Activated T-cell treated with anti-CD3 and anti-CD28 coated beads, Interleukin-2, amount 50 U/mL, for 4 hours (primary cell): Measurements from ENCODE around the gene TMEM184B. TPM values are rescaled to one million over a fixed set of nuclear protein-coding genes. Genes with fewer than 3 reads are reported as not detected.

Experiments used
- ATAC-seq, 2 donors: fragments of 200-7000 bp; cut with Tn5 transposase; one replicate each; pipeline ENCODE4 v1.10.0; 2021
- DNase-seq: peaks from one replicate; pipeline ENCODE4 v3.0.0-alpha.2; 2020
- H3K27me3 Mint-ChIP-seq: one replicate; pipeline ENCODE4 v1.8.0; 2021; ENCODE audit warnings: low read depth, mixed read lengths
- H3K36me3 Mint-ChIP-seq: one replicate; pipeline ENCODE4 v1.8.0; 2022; ENCODE audit warnings: mixed read lengths; ENCODE audit not compliant: insufficient read depth
- H3K4me1 Mint-ChIP-seq: one replicate; pipeline ENCODE4 v1.8.0; 2021; ENCODE audit warnings: low read depth, mixed read lengths
- H3K4me3 Mint-ChIP-seq: one replicate; pipeline ENCODE4 v1.8.0; 2021; ENCODE audit warnings: mild to moderate bottlenecking, moderate library complexity, mixed read lengths
- H3K9me3 Mint-ChIP-seq: one replicate; pipeline ENCODE4 v1.8.0; 2021; ENCODE audit warnings: mixed read lengths
- total RNA-seq, 3 donors: library from RNA; stranded (reverse); gene quantifications; one replicate each; pipeline ENCODE4 v1.2.1, GENCODE V29; 2021

The TMEM184B gene
- total RNA-seq, 3 donors from 2014 or later = 26.5 to 33.5 (median 27.8) TPM

GRCh38 chr22:38176170-38176741 is 96.6 kb downstream of the TMEM184B start:
- ATAC-seq (peak in 1 of 2 donors; percentile 16), DNase-seq (peak; percentile 29)
- no peaks in the 10 kb centered on the region for H3K27me3 Mint-ChIP-seq
- H3K9me3 Mint-ChIP-seq = no peaks in the 10 kb centered on the region
- peaks cover 6% of the 10 kb centered on the region for H3K36me3 Mint-ChIP-seq
- peaks cover 69% of the 10 kb centered on the region for H3K4me1 Mint-ChIP-seq
- H3K4me3 Mint-ChIP-seq = no peak overlapping the region

GRCh38 chr22:38175206-38176118 is 97.3 kb downstream of the TMEM184B start:
- DNase-seq (no peak), ATAC-seq (no peak)
- peaks cover 63% of the 10 kb centered on the region for H3K4me1 Mint-ChIP-seq
- no peaks in the 10 kb centered on the region for H3K9me3 Mint-ChIP-seq
- H3K36me3 Mint-ChIP-seq = peaks cover 7% of the 10 kb centered on the region
- H3K4me3 Mint-ChIP-seq = no peak overlapping the region
- H3K27me3 Mint-ChIP-seq = no peaks in the 10 kb centered on the region

- DNase-seq (no peak), ATAC-seq (no peak)
- Mint-ChIP-seq H3K4me3 (no peak overlapping the region), H3K9me3 (no peaks in the 10 kb centered on the region), H3K36me3 (peaks cover 7% of the 10 kb centered on the region), H3K27me3 (no peaks in the 10 kb centered on the region), H3K4me1 (peaks cover 55% of the 10 kb centered on the region)
Measured at GRCh38 chr22:38174626-38175025, 98.2 kb downstream of the TMEM184B start.

- Mint-ChIP-seq H3K4me1 (peaks cover 47% of the 10 kb centered on the region), H3K27me3 (no peaks in the 10 kb centered on the region), H3K9me3 (no peaks in the 10 kb centered on the region), H3K4me3 (no peak overlapping the region), H3K36me3 (peaks cover 9% of the 10 kb centered on the region)
- no peak for ATAC-seq
- DNase-seq = no peak
Measured at GRCh38 chr22:38173641-38173906, 99.2 kb downstream of the TMEM184B start.

GRCh38 chr22:38172832-38173640 is 99.8 kb downstream of the TMEM184B start:
- peaks cover 44% of the 10 kb centered on the region for H3K4me1 Mint-ChIP-seq
- H3K36me3 Mint-ChIP-seq = peaks cover 10% of the 10 kb centered on the region
- no peaks in the 10 kb centered on the region for H3K9me3 Mint-ChIP-seq
- H3K27me3 Mint-ChIP-seq = no peaks in the 10 kb centered on the region
- H3K4me3 Mint-ChIP-seq = no peak overlapping the region
- peak; percentile 24 for DNase-seq
- peak in 1 of 2 donors; percentile 26 for ATAC-seq

- no peaks in the 10 kb centered on the region for H3K27me3 Mint-ChIP-seq
- H3K9me3 Mint-ChIP-seq = no peaks in the 10 kb centered on the region
- H3K4me1 Mint-ChIP-seq = peaks cover 39% of the 10 kb centered on the region
- peaks cover 13% of the 10 kb centered on the region for H3K36me3 Mint-ChIP-seq
- ATAC-seq (no peak), DNase-seq (no peak)
- no peak overlapping the region for H3K4me3 Mint-ChIP-seq
Measured at GRCh38 chr22:38171927-38172831, 100.6 kb downstream of the TMEM184B start.

- peaks cover 18% of the 10 kb centered on the region for H3K36me3 Mint-ChIP-seq
- ATAC-seq (no peak), DNase-seq (no peak)
- H3K4me3 Mint-ChIP-seq = no peak overlapping the region
- H3K4me1 Mint-ChIP-seq = peaks cover 22% of the 10 kb centered on the region
- H3K27me3 Mint-ChIP-seq = no peaks in the 10 kb centered on the region
- H3K9me3 Mint-ChIP-seq = no peaks in the 10 kb centered on the region
Measured at GRCh38 chr22:38170469-38170868, 102.3 kb downstream of the TMEM184B start.

Other genes starting within 250 kb of the TMEM184B start
- 10 to 100 TPM; 21.7 to 24.2 (median 23.1) TPM for gene PICK1, start 215.6 kb downstream of the TMEM184B start, total RNA-seq
- gene SLC16A8, start 188.8 kb downstream of the TMEM184B start, total RNA-seq = not detected
- gene BAIAP2L2, start 162.3 kb downstream of the TMEM184B start, total RNA-seq = under 1 TPM; 0.32 to 0.43 (median 0.38) TPM
- 10 to 100 TPM; 18.1 to 29.8 (median 22.0) TPM for gene PLA2G6, start 91.2 kb downstream of the TMEM184B start, total RNA-seq
- 10 to 100 TPM in 2 of 3 donors, 1 to 10 TPM in 1; 8.9 to 12.2 (median 10.7) TPM for gene MAFF, start 71.0 kb downstream of the TMEM184B start, total RNA-seq
- gene CSNK1E, start 44.4 kb upstream of the TMEM184B start, total RNA-seq = 10 to 100 TPM; 86.9 to 94.6 (median 91.7) TPM
- not detected for gene KCNJ4, start 182.2 kb upstream of the TMEM184B start, total RNA-seq
- gene KDELR3, start 195.1 kb upstream of the TMEM184B start, total RNA-seq = under 1 TPM in 2 of 3 donors, not detected in 1; 0.21 to 0.35 TPM
- 100 to 1,000 TPM; 228 to 276 (median 251) TPM for gene DDX17, start 233.3 kb upstream of the TMEM184B start, total RNA-seq